Dermis blood vessel endothelial cell (primary cell): ENCODE data around the gene ERC1. TPM values are rescaled to one million over a fixed set of nuclear protein-coding genes. Genes with fewer than 3 reads are reported as not detected.
A peak's percentile ranks its signal among the peaks of the same experiment; 100 is the strongest.
"Not testable (repeated sequence)": the region's sequence is repeated elsewhere in the genome, so short reads cannot be mapped to it uniquely, and the experiment has no call there.

Experiments
- DNase-seq: peaks from one replicate; pipeline ENCODE4 v3.0.0; 2010
- total RNA-seq: library from RNA; depleted of rRNA; stranded (reverse); fragments of >200 nt; gene quantifications from 2 replicates; pipeline ENCODE4 v1.2.3, GENCODE V29; 2014

Gene ERC1
- total RNA-seq, 1 donor from 2014 or later: 47.1 TPM

DNA sequence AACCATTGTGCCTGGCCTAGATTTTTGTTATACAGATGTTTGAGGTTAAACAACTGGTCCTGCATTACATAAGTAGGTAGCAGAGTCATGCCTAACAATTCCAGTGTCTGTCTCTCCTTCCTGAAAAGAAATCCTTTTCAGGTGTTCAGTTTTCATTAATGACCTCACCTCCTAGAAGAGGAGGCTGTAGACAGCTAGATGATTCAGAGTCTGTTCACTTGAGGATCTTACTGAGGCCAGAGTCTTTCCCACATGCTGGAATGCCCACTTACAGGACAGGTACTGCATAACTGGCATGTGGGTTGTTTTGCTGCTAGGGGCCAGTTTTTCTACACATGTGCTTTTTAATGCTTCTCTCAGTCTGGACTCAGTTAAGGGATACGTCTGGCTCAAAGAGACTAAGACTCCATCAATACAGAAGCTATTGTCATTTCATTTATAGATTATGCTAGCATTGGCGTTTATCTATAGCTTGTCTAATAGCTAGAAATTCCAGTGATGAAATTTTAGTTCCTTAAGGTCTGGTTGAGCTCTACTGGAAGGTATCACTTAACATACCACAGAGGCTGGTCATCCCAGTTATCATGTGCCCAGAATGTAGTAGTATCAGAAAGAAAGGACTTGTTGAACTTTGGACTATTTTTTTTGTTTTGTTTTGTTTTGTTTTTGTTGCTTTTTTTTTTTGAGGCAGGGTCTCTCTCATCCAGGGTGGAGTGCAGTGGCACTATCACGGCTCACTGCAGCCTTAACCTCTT is 206.4 kb downstream of the ERC1 start:
- no peak for DNase-seq

DNA sequence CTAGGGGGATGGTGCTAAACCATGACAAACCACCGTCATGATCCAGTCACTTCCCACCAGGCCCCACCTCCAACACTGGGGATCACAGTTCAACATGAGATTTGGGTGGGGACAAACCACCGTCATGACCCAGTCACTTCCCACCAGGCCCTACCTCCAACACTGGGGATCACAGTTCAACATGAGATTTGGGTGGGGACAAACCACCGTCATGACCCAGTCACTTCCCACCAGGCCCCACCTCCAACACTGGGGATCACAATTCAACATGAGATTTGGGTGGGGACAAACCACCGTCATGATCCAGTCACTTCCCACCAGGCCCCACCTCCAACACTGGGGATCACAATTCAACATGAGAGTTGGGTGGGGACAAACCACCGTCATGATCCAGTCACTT is 207.8 kb downstream of the ERC1 start:
- DNase-seq: not testable (repeated sequence)

GRCh38 chr12:1199700-1200099 is 208.7 kb downstream of the ERC1 start:
- DNase-seq: no peak

DNA sequence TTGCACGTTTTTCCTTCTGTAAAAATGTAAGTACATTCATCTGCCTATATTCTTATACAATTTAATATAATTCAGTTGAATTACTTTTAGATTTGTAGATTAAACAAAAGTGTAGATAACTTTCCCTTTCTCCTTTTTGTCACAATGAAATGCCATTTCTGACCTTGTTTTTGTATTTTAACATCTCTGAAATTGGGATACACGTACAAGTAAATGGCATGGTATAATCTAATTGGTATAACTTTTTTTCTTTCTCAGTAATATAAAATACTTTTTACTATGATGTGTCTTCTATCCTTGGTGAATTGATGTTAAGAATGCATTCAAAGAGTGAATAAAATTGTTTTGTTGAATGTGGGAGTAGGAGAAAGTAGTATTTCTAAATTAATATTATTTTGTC is 210.0 kb downstream of the ERC1 start:
- DNase-seq: no peak

DNA sequence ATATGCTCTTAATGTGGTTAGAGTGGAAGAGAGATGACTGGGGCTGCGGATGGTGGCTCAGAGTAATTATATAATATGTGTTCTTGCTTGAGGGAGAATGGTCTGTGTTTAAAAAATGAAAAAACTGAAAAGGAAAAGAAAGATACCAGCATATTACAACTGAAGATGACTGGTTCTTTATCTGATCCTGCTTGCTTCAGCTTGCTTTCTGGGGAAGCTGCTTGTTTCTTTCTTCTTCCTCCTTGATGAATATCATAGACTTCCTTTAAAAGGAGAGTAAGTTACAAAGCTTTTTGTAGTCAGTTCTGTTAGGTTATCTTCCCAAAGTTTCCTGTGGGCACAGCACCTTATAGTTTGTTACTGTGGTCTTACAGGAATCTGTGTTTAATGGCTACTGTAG is 210.9 kb downstream of the ERC1 start:
- DNase-seq: no peak

DNA sequence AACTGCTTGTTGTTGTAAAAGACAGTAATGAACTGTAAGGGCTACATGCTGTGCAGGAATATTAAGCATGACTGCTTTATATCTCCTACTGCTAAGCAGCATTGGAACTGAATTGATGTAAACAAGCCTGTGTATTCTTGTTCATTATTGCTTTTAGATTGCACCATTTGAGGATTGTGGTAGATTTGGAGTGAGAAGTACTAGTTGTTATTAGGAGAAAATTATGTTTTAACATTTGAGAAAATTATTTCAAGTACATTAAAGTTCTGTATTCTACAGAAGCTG is 212.7 kb downstream of the ERC1 start:
- no peak for DNase-seq

GRCh38 chr12:1204581-1205121 is 213.6 kb downstream of the ERC1 start:
- peak; percentile 44 for DNase-seq

DNA sequence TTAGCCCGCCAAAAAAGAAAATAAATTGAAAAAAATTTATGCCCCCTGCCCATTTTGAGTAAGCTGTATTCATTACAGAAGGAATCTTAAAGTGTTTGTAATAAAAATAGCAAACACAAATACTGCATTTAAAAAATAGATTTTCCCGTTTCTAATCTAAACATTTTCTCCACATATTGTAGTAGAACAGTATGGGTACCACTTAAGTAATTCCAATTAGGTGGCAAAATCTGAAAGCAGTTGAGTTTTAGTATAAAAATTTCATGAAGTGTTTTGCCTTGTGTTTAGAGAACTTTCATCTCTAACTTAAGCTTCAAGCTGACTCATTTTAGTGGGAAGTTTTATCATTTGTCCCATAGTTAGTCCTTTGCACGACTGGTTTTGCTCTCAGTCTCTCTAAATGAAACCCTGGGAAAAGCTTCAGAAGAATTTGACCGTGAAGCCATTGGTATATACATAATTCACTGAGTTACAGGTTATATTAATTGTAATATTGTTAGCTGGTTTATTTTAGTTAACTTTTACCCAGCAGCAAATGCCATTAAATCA is 214.6 kb downstream of the ERC1 start:
- DNase-seq: peak; percentile 10

DNA sequence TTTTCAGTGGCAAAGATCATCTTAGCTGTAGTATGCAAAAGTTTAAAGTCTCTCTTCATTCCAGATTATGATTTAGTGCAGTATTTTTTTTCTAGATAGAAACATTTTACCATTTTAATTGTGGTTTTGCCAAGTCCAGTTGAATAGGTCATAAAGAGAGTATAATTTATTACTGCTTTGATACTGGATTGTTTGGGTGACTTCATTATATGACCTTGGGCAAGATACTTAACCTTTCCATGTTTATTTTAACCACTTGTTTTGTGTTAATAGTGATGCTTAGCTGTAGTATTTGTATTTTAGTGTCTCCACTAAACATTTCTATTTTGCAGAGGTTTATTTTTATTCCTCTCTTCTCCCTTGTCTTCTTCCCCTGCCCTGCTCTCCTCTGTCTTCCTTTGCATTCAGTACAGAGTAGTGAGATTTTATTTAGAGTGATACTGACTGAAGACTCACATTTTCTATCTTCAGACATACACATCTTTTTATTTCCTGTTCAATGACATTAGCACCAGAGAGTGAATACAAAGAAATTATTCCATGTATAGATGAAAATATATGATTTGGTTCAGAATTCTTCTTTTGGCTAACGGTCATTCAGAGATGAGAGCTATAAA is 215.2 kb downstream of the ERC1 start:
- DNase-seq: no peak

GRCh38 chr12:1207276-1207675 is 216.3 kb downstream of the ERC1 start:
- no peak for DNase-seq

DNA sequence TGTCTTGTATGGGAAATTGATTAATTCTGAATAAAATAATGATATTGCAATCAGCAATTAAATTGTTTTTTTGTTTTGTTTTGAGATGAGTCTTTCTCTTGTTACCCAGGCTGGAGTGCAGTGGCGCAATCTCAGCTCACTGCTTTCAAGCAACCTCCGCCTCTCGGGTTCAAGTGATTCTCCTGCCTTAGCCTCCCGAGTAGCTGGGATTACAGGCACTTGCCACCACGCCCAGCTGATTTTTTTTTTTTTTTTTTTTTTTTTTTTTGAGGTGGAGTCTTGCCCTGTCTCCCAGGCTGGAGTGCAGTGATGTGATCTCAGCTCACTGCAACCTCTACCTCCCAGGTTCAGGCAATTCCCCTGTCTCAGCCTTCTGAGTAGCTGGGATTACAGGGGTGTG is 217.7 kb downstream of the ERC1 start:
- not testable (repeated sequence) for DNase-seq

DNA sequence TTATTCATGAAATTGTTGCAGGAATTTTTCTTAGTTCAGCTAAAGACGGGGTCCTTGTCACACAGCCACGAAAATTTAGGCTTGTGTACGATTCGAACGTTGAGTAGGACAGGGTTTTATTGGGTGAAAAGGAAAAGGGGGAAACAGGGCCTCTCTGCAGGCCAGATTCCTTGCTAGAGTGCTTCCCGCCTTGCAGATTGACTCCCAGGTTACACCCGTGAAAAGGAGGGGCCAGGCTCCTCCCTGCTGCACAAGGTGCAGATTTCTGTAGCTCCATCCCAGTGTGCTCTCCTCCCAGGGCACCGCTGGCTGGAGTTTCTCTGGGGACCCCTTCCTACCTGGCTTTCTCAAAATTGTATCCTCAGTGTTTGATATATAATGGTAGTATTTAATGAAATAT is 221.5 kb downstream of the ERC1 start:
- no peak for DNase-seq

GRCh38 chr12:1213205-1213604 is 222.2 kb downstream of the ERC1 start:
- DNase-seq: no peak

- DNase-seq: no peak
These were observed 222.7 kb downstream of the ERC1 start for GRCh38 chr12:1213618-1214205.

GRCh38 chr12:1216560-1216959 is 225.5 kb downstream of the ERC1 start:
- DNase-seq: peak; percentile 34

DNA sequence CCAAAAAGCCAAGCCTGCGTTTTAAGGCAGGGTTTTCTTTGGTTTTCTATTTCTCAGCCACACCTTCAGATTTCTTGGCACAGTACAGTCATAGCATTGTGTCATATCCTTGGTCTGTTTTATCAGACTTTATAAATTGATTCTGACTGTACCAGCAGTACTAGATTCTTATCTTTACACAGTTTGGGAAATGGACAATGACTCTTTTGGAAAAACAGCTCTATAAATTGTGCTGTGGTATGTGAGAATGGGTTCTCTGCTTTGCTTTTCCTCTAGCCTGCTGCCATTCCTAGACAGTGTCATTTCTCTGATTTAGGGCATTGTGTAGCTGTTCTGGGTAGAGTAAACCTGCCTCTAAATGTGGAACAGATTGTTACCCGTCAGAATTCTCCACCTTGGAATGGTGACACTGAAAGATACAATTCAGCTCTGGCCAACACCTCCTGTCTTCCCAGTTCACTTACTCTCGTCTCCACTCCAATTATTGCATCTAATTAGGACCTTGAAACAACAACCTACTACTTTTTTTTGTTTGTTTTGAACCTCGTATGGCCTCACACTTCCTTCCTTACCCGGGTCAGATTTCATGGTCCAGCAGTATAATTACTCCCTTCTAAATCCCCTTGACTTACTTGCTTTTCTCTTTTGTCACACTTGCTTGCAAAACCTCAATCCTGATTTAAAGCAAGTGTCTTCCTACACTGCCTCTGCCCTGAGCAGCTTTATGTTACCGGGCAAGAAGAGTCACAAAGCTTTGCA is 226.3 kb downstream of the ERC1 start:
- peak; percentile 91 for DNase-seq

DNA sequence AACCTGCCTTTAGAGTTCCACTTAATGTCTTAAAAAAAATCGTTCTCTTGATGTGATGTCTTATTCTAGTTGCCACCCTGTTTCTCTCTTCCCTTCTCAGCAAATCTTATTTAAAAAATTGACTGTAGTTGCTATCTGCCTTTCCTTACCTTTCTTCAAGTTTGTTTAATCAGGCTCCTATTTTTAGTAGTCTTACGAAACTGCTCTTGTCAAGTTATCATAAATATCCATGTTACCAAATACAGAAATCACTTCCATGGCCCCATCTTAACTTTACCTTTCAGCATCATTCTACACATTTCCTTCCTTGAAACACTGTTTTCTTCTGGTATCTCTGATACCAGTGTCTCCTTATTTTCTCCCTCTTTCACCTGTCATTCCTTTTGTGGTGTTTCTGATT is 227.3 kb downstream of the ERC1 start:
- DNase-seq: no peak

GRCh38 chr12:1220127-1221092 is 229.4 kb downstream of the ERC1 start:
- DNase-seq: peak; percentile 9

DNA sequence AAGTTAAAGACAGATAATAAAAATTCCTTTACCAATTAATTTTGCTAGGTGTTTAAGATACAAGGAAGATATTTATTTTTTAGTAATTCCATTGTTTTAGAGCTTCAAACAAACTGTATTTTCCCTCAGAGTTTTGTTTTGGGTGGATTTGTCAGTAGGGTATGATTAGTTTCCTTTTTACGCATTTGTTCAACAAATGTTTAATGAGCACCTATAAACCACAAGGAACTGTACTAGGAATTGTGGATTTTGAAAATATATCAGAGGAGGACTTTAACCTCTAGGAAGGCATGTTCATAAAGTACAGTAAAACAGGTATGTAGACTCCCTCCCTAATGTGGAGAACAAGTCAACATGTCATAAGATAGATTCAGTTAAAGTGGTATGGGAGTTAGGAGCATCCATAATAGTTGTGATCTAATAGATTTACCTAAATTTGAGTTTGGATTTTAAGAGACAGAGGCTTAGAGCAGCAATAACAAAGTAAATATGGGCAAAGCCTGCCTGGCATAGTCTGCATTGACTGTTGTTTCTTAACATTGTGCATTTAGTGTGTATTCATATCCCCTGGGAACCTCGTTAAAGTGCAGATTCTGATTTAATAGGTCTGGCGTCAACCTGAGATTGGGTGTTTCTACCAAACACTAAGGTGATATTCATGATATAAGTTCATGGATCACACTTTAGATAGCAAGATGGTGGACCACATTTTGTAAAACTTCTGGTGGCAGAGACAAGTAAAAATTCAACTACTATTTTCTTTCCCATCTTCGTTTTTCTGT is 232.0 kb downstream of the ERC1 start:
- DNase-seq: no peak

GRCh38 chr12:1226951-1227350 is 235.9 kb downstream of the ERC1 start:
- no peak for DNase-seq

- DNase-seq: no peak
These were observed 243.1 kb downstream of the ERC1 start for GRCh38 chr12:1234073-1234472.
